Measurements from ENCODE around the gene BSG.

DNA sequence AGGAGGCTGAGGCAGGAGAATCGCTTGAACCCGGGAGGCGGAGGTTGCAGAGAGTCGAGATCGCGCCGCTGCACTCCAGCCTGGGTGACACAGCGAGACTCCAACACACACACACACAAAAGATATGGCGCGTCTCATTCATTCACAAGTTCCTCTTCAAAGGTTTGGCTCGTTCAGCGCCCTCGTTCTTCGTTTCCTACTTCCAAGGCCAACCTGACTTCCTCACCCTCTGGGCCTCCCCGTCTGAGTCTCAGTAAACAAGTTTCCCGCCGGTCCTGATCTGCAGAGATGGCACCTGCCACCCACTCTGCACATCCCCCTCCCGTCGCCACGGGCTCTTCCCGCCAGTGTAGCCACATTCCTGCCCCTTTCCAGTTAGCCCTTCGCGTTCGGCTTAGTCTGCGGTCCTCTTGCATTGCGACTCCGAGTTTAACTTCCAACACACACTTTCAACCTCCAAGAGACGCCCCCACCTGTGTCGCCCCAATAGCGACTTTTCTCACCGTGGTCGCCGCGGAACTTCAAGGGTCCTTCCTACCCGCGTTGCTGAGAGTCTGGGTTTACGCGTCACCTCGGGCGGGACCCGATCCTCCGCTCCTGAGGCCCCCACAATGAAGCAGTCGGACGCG is 1.3 kb upstream of the BSG start:
- TF ChIP-seq, protein P1, sequence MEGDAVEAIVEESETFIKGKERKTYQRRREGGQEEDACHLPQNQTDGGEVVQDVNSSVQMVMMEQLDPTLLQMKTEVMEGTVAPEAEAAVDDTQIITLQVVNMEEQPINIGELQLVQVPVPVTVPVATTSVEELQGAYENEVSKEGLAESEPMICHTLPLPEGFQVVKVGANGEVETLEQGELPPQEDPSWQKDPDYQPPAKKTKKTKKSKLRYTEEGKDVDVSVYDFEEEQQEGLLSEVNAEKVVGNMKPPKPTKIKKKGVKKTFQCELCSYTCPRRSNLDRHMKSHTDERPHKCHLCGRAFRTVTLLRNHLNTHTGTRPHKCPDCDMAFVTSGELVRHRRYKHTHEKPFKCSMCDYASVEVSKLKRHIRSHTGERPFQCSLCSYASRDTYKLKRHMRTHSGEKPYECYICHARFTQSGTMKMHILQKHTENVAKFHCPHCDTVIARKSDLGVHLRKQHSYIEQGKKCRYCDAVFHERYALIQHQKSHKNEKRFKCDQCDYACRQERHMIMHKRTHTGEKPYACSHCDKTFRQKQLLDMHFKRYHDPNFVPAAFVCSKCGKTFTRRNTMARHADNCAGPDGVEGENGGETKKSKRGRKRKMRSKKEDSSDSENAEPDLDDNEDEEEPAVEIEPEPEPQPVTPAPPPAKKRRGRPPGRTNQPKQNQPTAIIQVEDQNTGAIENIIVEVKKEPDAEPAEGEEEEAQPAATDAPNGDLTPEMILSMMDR (conservative IDR thresholded peaks at IDR 0.05; ENCODE audit: low read length), result no peak
- TF ChIP-seq EZH2phosphoT487 (IDR thresholded peaks at IDR 0.05; ENCODE audit: borderline replicate concordance), result no peak

All from Loucy (cell line).